CD4-positive, alpha-beta memory T cell (primary cell): ENCODE data around the gene PCDH11Y. TPM values are rescaled to one million over a fixed set of nuclear protein-coding genes. Genes with fewer than 3 reads are reported as not detected.
"Not testable (repeated sequence)": the region's sequence is repeated elsewhere in the genome, so short reads cannot be mapped to it uniquely, and the experiment has no call there.

Experiments used
- CTCF ChIA-PET: fragments of 350-600 bp; sonication (Branson Sonifier 250); formaldehyde crosslinking; loops from one replicate; lab custom pipeline; 2021; ENCODE audit warnings: inconsistent platforms; ENCODE audit not compliant: partially characterized antibody; lab: Charles Lee
- POLR2A ChIA-PET: fragments of 350-600 bp; sonication (Branson Sonifier 250); formaldehyde crosslinking; loops from one replicate; lab custom pipeline; 2021; ENCODE audit not compliant: partially characterized antibody; lab: Charles Lee
- DNase-seq, 5 donors: peaks; one replicate each; pipeline versions ENCODE4 v3.0.0 to v3.0.0-alpha.2; 2020 to 2022; ENCODE audit warnings: mixed read lengths in 1 of 5
- H3K27ac ChIP-seq: one replicate; pipeline ENCODE4 v1.7.0; 2013; ENCODE audit warnings: low read depth, low read length
- H3K27me3 ChIP-seq: 2 replicates; pipeline ENCODE4 v1.7.0; 2013; ENCODE audit warnings: mild to moderate bottlenecking, low read length, moderate library complexity; ENCODE audit not compliant: insufficient read depth
- H3K36me3 ChIP-seq: 2 replicates; pipeline ENCODE4 v1.7.0; 2013; ENCODE audit warnings: mild to moderate bottlenecking, low read length, moderate library complexity; ENCODE audit not compliant: insufficient read depth
- H3K4me1 ChIP-seq: 2 replicates; pipeline ENCODE4 v1.7.0; 2013; ENCODE audit warnings: mild to moderate bottlenecking, low read length, moderate library complexity; ENCODE audit not compliant: insufficient read depth
- H3K4me3 ChIP-seq, 2 donors: one replicate each; pipeline ENCODE4 v1.7.0; 2013; ENCODE audit warnings: low read length in 2 of 2, mild to moderate bottlenecking in 1 of 2
- H3K9me3 ChIP-seq, 2 donors: one replicate each; pipeline ENCODE4 v1.7.0; 2013; ENCODE audit warnings: low read length in 2 of 2, control low read depth in 1 of 2; ENCODE audit not compliant: control insufficient read depth in 1 of 2
- H3K27ac Mint-ChIP-seq, 7 donors: one replicate each; pipeline ENCODE4 v1.8.0; 2020 to 2021; ENCODE audit warnings: mixed read lengths in 7 of 7, mild to moderate bottlenecking in 6 of 7, inconsistent platforms in 3 of 7, moderate library complexity in 3 of 7
- H3K27me3 Mint-ChIP-seq, 2 donors: one replicate each; pipeline ENCODE4 v1.8.0; 2020 to 2021; ENCODE audit warnings: mixed read lengths in 2 of 2
- H3K36me3 Mint-ChIP-seq, 2 donors: one replicate each; pipeline ENCODE4 v1.8.0; 2020 to 2021; ENCODE audit warnings: mixed read lengths in 2 of 2, inconsistent platforms in 1 of 2, mild to moderate bottlenecking in 1 of 2
- H3K4me1 Mint-ChIP-seq, 4 donors: one replicate each; pipeline ENCODE4 v1.8.0; 2020 to 2021; ENCODE audit warnings: mixed read lengths in 4 of 4, mild to moderate bottlenecking in 1 of 4
- H3K4me3 Mint-ChIP-seq, 8 donors: one replicate each; pipeline ENCODE4 v1.8.0; 2020 to 2021; ENCODE audit warnings: mixed read lengths in 8 of 8, mild to moderate bottlenecking in 7 of 8, moderate library complexity in 6 of 8, inconsistent platforms in 3 of 8
- H3K9me3 Mint-ChIP-seq, 8 donors: one replicate each; pipeline ENCODE4 v1.8.0; 2020 to 2021; ENCODE audit warnings: mixed read lengths in 8 of 8, mild to moderate bottlenecking in 5 of 8, inconsistent platforms in 3 of 8, moderate library complexity in 1 of 8
- intact Hi-C: fragments of 100-400 bp; cut with micrococcal nuclease; formaldehyde crosslinking; loops from one replicate; pipeline ENCODE4 v1.15.1; 2023
- polyA plus RNA-seq, 2 donors: library from polyadenylated mRNA; unstranded; fragments of 300-500 nt; fragmentation: Illumina TruSeq; gene quantifications; one replicate each; pipeline ENCODE4 v1.2.3, GENCODE V29; 2021
- total RNA-seq, 2 experiments: library from RNA; stranded (reverse); gene quantifications; one replicate each; pipeline ENCODE4 v1.2.3, GENCODE V29; 2021

The PCDH11Y gene
- total and polyA plus RNA-seq, 4 experiments from 2014 or later: not detected

DNA sequence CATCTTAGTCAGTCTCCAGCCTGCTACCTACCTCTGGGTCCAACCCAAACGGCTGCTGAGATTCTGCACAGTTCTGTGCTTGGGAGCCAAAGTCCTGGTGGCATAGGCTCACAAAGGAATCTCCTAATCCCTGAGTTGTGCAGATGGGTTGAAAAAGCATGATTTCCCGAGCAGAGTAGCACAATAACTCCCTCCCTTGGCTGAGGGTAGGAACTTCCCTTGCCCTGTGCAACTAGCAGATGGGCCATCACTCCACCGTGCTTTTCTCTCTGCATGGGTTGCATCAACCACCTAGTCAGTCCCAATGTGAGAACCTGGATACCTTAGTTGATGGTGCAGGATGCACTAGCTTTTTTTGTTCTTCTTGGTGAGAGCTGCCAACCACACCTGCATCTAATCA lies 82.9 kb downstream of the PCDH11Y start:
- POLR2A ChIA-PET, H3K27me3 Mint-ChIP-seq, H3K27me3 ChIP-seq, H3K9me3 Mint-ChIP-seq, H3K36me3 ChIP-seq, H3K4me1 Mint-ChIP-seq, H3K9me3 ChIP-seq, H3K4me3 Mint-ChIP-seq, DNase-seq, H3K27ac Mint-ChIP-seq, H3K27ac ChIP-seq, CTCF ChIA-PET, intact Hi-C loops, H3K4me1 ChIP-seq, H3K4me3 ChIP-seq, H3K36me3 Mint-ChIP-seq: not testable (repeated sequence)

DNA sequence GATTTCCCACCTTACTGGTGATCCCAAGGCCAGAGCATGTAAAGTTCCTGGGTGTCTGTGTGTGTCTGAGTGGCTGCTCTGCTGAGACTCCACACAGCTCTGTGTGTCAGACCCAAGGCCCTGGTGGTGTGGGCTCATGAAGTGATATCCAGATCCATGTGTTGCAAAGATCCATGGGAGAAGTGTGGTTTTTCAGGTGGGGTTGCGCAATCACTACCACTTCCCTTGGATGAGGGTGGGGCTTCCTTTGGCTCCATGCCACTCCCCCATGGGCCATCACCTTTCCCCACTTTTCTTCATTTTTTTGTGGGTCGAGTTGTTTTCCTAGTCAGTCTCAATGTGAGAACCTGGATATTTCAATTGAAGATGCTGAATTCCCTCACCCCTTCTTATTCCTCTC lies 182.9 kb downstream of the PCDH11Y start:
- H3K4me1 Mint-ChIP-seq, H3K4me1 ChIP-seq, H3K9me3 Mint-ChIP-seq, CTCF ChIA-PET, H3K36me3 Mint-ChIP-seq, H3K27me3 ChIP-seq, POLR2A ChIA-PET, H3K27me3 Mint-ChIP-seq, intact Hi-C loops, H3K4me3 Mint-ChIP-seq, H3K36me3 ChIP-seq, DNase-seq, H3K27ac ChIP-seq, H3K4me3 ChIP-seq, H3K9me3 ChIP-seq, H3K27ac Mint-ChIP-seq: not testable (repeated sequence)

GRCh38 chrY:5215116-5215515 lies 215.0 kb downstream of the PCDH11Y start:
- intact Hi-C loops, H3K4me1 Mint-ChIP-seq, H3K27me3 Mint-ChIP-seq, CTCF ChIA-PET, H3K36me3 Mint-ChIP-seq, H3K4me3 ChIP-seq, H3K9me3 Mint-ChIP-seq, H3K27me3 ChIP-seq, DNase-seq, POLR2A ChIA-PET, H3K4me1 ChIP-seq, H3K9me3 ChIP-seq, H3K36me3 ChIP-seq, H3K4me3 Mint-ChIP-seq, H3K27ac Mint-ChIP-seq, H3K27ac ChIP-seq: not testable (repeated sequence)

DNA sequence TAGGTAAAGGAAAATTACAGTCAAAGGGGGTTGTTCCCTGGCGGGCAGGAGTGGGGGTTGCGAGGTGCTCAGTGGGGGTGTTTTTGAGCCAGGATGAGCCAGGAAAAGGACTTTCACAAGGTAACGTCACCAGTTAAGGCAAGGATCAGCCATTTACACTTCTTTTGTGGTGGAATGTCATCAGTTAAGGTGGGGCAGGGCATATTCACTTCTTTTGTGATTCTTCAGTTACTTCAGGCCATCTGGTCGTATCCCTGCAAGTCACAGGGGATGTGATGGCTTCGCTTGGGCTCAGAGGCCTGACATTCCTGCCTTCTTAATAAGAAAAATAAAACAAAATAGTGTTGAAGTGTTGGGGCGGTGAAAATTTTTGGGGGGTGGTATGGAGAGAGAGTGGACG lies 324.8 kb downstream of the PCDH11Y start:
- H3K27me3 Mint-ChIP-seq, H3K36me3 ChIP-seq, DNase-seq, H3K4me1 Mint-ChIP-seq, H3K4me3 ChIP-seq, H3K36me3 Mint-ChIP-seq, H3K27me3 ChIP-seq, intact Hi-C loops, H3K9me3 ChIP-seq, POLR2A ChIA-PET, H3K27ac Mint-ChIP-seq, H3K9me3 Mint-ChIP-seq, CTCF ChIA-PET, H3K4me1 ChIP-seq, H3K4me3 Mint-ChIP-seq, H3K27ac ChIP-seq: not testable (repeated sequence)

- H3K36me3 Mint-ChIP-seq, POLR2A ChIA-PET, H3K9me3 Mint-ChIP-seq, H3K27ac Mint-ChIP-seq, DNase-seq, H3K9me3 ChIP-seq, H3K4me1 Mint-ChIP-seq, H3K27me3 Mint-ChIP-seq, H3K27ac ChIP-seq, H3K4me1 ChIP-seq, intact Hi-C loops, CTCF ChIA-PET, H3K4me3 Mint-ChIP-seq, H3K36me3 ChIP-seq, H3K4me3 ChIP-seq, H3K27me3 ChIP-seq: not testable (repeated sequence)
These were observed 342.1 kb downstream of the PCDH11Y start for GRCh38 chrY:5342220-5342619.

DNA sequence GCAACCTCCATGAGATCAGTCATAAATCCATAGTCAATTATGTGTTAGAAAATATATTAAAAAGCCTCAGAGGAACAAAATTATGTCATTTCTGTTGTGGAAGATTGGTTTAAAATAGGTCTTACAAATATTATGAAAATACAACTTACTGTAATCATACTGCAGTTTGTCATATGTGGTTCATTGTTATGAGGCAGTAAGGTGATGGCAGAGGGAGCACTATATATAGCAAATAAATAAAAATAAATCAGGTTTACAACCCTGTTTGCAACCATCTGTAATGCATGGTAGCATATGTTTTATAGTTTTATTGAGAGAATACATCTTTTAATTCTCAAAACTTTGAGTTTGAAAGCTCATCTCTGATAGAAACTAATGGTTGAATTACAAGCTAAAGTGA lies 543.6 kb downstream of the PCDH11Y start:
- H3K9me3 ChIP-seq, intact Hi-C loops, H3K9me3 Mint-ChIP-seq, H3K4me3 ChIP-seq, H3K36me3 Mint-ChIP-seq, CTCF ChIA-PET, POLR2A ChIA-PET, H3K27ac Mint-ChIP-seq, H3K4me1 Mint-ChIP-seq, H3K27ac ChIP-seq, H3K27me3 Mint-ChIP-seq, H3K4me1 ChIP-seq, H3K36me3 ChIP-seq, H3K27me3 ChIP-seq, H3K4me3 Mint-ChIP-seq, DNase-seq: not testable (repeated sequence)

- DNase-seq, POLR2A ChIA-PET, H3K27ac ChIP-seq, H3K36me3 ChIP-seq, H3K27ac Mint-ChIP-seq, H3K4me3 Mint-ChIP-seq, intact Hi-C loops, H3K9me3 ChIP-seq, H3K27me3 ChIP-seq, H3K27me3 Mint-ChIP-seq, H3K4me1 ChIP-seq, CTCF ChIA-PET, H3K4me1 Mint-ChIP-seq, H3K4me3 ChIP-seq, H3K9me3 Mint-ChIP-seq, H3K36me3 Mint-ChIP-seq: not testable (repeated sequence)
These were observed 638.5 kb downstream of the PCDH11Y start for GRCh38 chrY:5638589-5638988.

GRCh38 chrY:5679265-5679664 lies 679.2 kb downstream of the PCDH11Y start:
- H3K4me3 ChIP-seq, H3K9me3 Mint-ChIP-seq, DNase-seq, POLR2A ChIA-PET, H3K36me3 Mint-ChIP-seq, H3K27ac Mint-ChIP-seq, H3K4me3 Mint-ChIP-seq, H3K27ac ChIP-seq, H3K4me1 Mint-ChIP-seq, CTCF ChIA-PET, intact Hi-C loops, H3K27me3 ChIP-seq, H3K9me3 ChIP-seq, H3K4me1 ChIP-seq, H3K36me3 ChIP-seq, H3K27me3 Mint-ChIP-seq: not testable (repeated sequence)
